B cell (primary cell): Measurements from ENCODE around the gene CTSA. TPM values are rescaled to one million over a fixed set of nuclear protein-coding genes. Genes with fewer than 3 reads are reported as not detected.

Source experiments
- ATAC-seq: fragments of 200-7000 bp; cut with Tn5 transposase; one replicate; pipeline ENCODE4 v1.10.0; 2021; ENCODE audit warnings: low read depth, mild to moderate bottlenecking, moderate number of reproducible peaks, moderate library complexity
- CTCF ChIA-PET: fragments of 350-600 bp; sonication (Branson Sonifier 250); formaldehyde crosslinking; loops from one replicate; lab custom pipeline; 2021; ENCODE audit warnings: antibody characterized with exemption, inconsistent platforms; lab: Charles Lee
- POLR2A ChIA-PET: fragments of 350-600 bp; sonication (Branson Sonifier 250); formaldehyde crosslinking; loops from one replicate; lab custom pipeline; 2021; ENCODE audit warnings: antibody characterized with exemption; lab: Charles Lee
- DNase-seq: peaks from one replicate; pipeline ENCODE4 v3.0.0; 2013
- H2AFZ ChIP-seq: 2 replicates; pipeline ENCODE4 v1.6.1; 2012; ENCODE audit warnings: mild to moderate bottlenecking, low read depth, low read length; ENCODE audit not compliant: insufficient read depth, poor library complexity, severe bottlenecking
- H3K27ac ChIP-seq, 2 donors: 1 replicate in 1 of 2; 2 replicates in 1 of 2; pipeline ENCODE4 v1.5.1; 2012 to 2013; ENCODE audit warnings: low read length in 2 of 2, mild to moderate bottlenecking in 2 of 2, moderate library complexity in 1 of 2
- H3K27me3 ChIP-seq, 4 experiments: fragments of 200-600 bp in 1 of 4; sonication (generic) in 1 of 4; replicated peaks in 1 of 4; 1 replicate in 2 of 4; 2 replicates in 2 of 4; pipeline versions ENCODE4 v1.6.1 to v1.7.0; 2013 to 2016; ENCODE audit warnings: low read length in 3 of 4, mild to moderate bottlenecking in 2 of 4, mixed read lengths in 1 of 4, moderate library complexity in 1 of 4; ENCODE audit not compliant: insufficient read depth in 4 of 4, control insufficient read depth in 3 of 4; ENCODE audit errors: control extremely low read depth in 1 of 4
- H3K36me3 ChIP-seq, 2 experiments: replicated peaks in 1 of 2; 1 replicate in 1 of 2; 2 replicates in 1 of 2; pipeline versions ENCODE4 v1.6.1 to v1.7.1; 2013; ENCODE audit warnings: low read length in 1 of 2; ENCODE audit not compliant: insufficient read depth in 2 of 2, control insufficient read depth in 1 of 2; ENCODE audit errors: control extremely low read depth in 1 of 2, extremely low read depth in 1 of 2
- H3K4me1 ChIP-seq, 2 donors: fragments of 200-600 bp in 1 of 2; sonication (generic) in 1 of 2; 1 replicate in 1 of 2; 2 replicates in 1 of 2; pipeline versions ENCODE4 v1.5.1 to v1.6.1; 2013 to 2017; ENCODE audit warnings: low read length in 2 of 2; ENCODE audit not compliant: control insufficient read depth in 2 of 2, insufficient read depth in 2 of 2
- H3K4me2 ChIP-seq: replicated peaks from 2 replicates; pipeline ENCODE3; 2012; ENCODE audit warnings: mild to moderate bottlenecking, low read depth, low read length; ENCODE audit not compliant: poor library complexity, severe bottlenecking
- H3K4me3 ChIP-seq, 5 experiments: fragments of 200-600 bp in 1 of 5; sonication (generic) in 1 of 5; 1 replicate in 3 of 5; 2 replicates in 2 of 5; pipeline versions ENCODE4 v1.5.1 to v1.7.0; 2011 to 2016; ENCODE audit warnings: low read length in 4 of 5, mild to moderate bottlenecking in 4 of 5, low read depth in 2 of 5, control low read depth in 1 of 5, moderate library complexity in 1 of 5; ENCODE audit not compliant: insufficient read depth in 1 of 5; ENCODE audit errors: control extremely low read depth in 1 of 5, extremely low read depth in 1 of 5
- H3K79me2 ChIP-seq: fragments of 200-600 bp; sonication (generic); one replicate; pipeline ENCODE4 v1.6.0; 2016; ENCODE audit warnings: low read length; ENCODE audit not compliant: control insufficient read depth, insufficient read depth
- H3K9ac ChIP-seq: fragments of 200-600 bp; sonication (generic); 2 replicates; pipeline ENCODE4 v1.6.1; 2017; ENCODE audit warnings: mild to moderate bottlenecking, low read length, moderate library complexity
- H3K9me3 ChIP-seq, 3 donors: one replicate each; pipeline versions ENCODE4 v1.6.1 to v1.7.1; 2013; ENCODE audit warnings: low read length in 2 of 3; ENCODE audit not compliant: control insufficient read depth in 2 of 3, insufficient read depth in 1 of 3; ENCODE audit errors: control extremely low read depth in 1 of 3
- H4K20me1 ChIP-seq: 2 replicates; pipeline ENCODE4 v1.6.0; 2012; ENCODE audit warnings: mild to moderate bottlenecking, low read length; ENCODE audit not compliant: insufficient read depth, control insufficient read depth, poor library complexity, severe bottlenecking
- H3K27ac Mint-ChIP-seq: one replicate; pipeline ENCODE4 v1.8.0; 2021; ENCODE audit warnings: mixed read lengths
- H3K27me3 Mint-ChIP-seq: one replicate; pipeline ENCODE4 v1.8.0; 2021; ENCODE audit warnings: mixed read lengths
- H3K4me1 Mint-ChIP-seq: one replicate; pipeline ENCODE4 v1.8.0; 2021; ENCODE audit warnings: mixed read lengths
- H3K4me3 Mint-ChIP-seq: one replicate; pipeline ENCODE4 v1.8.0; 2021; ENCODE audit warnings: mixed read lengths
- H3K9me3 Mint-ChIP-seq: one replicate; pipeline ENCODE4 v1.8.0; 2022; ENCODE audit warnings: mixed read lengths; ENCODE audit not compliant: insufficient read depth
- CTCF ChIP-seq: fragments of 200-600 bp; IDR thresholded peaks from one replicate; pipeline ENCODE4 v1.8.0; 2022; ENCODE audit warnings: antibody characterized with exemption, mild to moderate bottlenecking
- EZH2 ChIP-seq: IDR thresholded peaks from 2 replicates; pipeline ENCODE4 v1.6.1; 2012; ENCODE audit warnings: borderline replicate concordance, low read depth, mild to moderate bottlenecking, moderate library complexity, low read length; ENCODE audit not compliant: insufficient read depth, poor library complexity, severe bottlenecking
- WGBS: methylation state at CpG from one replicate; pipeline ENCODE4 v1.1.5; 2013; ENCODE audit warnings: missing lambda C conversion rate; ENCODE audit not compliant: insufficient coverage; 5-methylcytosine and 5-hydroxymethylcytosine counted together
- intact Hi-C: fragments of 100-400 bp; cut with micrococcal nuclease; formaldehyde crosslinking; loops from one replicate; pipeline ENCODE4 v1.10.0; 2022
- polyA plus RNA-seq: library from polyadenylated mRNA; depleted of rRNA; stranded (reverse); fragments of >200 nt; gene quantifications from 2 replicates; pipeline ENCODE4 v1.2.3, GENCODE V29; 2012
- total RNA-seq, 2 donors: library from RNA; stranded (reverse); fragments of 120-200 nt in 1 of 2; gene quantifications; 1 replicate in 1 of 2; 2 replicates in 1 of 2; pipeline versions ENCODE4 v1.2.3 to v1.2.4, GENCODE V29; 2013 to 2022

Gene CTSA
- total and polyA plus RNA-seq, 2 donors (not counting 1 experiment from before 2014, with no cell fraction given) = 100 to 107 TPM

GRCh38 chr20:45908084-45908483, 16.9 kb downstream of the CTSA start:
- peaks cover 6% of the 10 kb centered on the region for H3K27me3 Mint-ChIP-seq
- peaks cover 23% of the 10 kb centered on the region for H3K4me1 Mint-ChIP-seq
- Histone ChIP-seq H3K9me3 (peaks cover 0 to 11% (median 0%) of the 10 kb centered on the region in 3 donors), H3K9ac (no peak overlapping the region), H3K79me2 (no peaks in the 10 kb centered on the region), H4K20me1 (no peaks in the 10 kb centered on the region), H3K27me3 (peaks cover 0 to 15% (median 6%) of the 10 kb centered on the region in 4 experiments), H3K4me1 (peaks cover 14 to 22% of the 10 kb centered on the region in 2 donors), H2AFZ (no peak overlapping the region), H3K4me3 (no peak overlapping the region), H3K4me2 (no peak overlapping the region), H3K36me3 (no peaks in the 10 kb centered on the region), H3K27ac (no peak overlapping the region)
- peak overlapping the region; percentile 46 for H3K27ac Mint-ChIP-seq
- ChIA-PET CTCF (no interaction called here), POLR2A (no interaction called here)
- WGBS = 96% methylated on average over 2 of the region's 2 CpGs
- DNase-seq (no peak), ATAC-seq (no peak)
- no peak overlapping the region for H3K4me3 Mint-ChIP-seq
- intact Hi-C loops = no loop called here
- H3K9me3 Mint-ChIP-seq = no peaks in the 10 kb centered on the region
- TF ChIP-seq EZH2 (no peak), CTCF (no peak)

DNA sequence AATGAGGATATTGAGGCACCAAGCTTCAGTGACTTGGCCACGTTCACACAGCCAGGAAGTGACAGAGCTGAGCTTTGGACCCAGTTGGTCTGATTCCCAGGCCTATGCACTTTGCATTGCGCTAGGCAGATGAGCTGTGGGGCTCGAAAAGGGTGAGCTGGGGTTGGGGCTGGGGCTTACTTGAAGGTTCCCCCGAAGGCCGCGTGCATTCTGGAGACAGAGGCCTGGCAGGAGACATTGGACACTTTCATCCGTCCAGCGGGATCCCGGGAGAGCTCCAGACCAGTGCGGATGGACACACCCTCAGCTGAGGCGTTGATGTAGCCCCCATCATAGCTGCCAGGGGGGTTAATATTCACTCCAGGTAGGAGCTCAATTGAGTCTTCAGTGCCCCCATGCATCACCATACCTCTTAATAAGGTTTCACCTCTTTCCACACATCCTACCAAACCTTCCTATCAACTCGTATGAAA, 18.2 kb downstream of the CTSA start:
- H3K4me3 Mint-ChIP-seq = no peak overlapping the region
- intact Hi-C loops = no loop called here
- Histone ChIP-seq H3K79me2 (no peaks in the 10 kb centered on the region), H3K4me1 (peaks cover 14 to 22% of the 10 kb centered on the region in 2 donors), H3K4me3 (no peak overlapping the region), H4K20me1 (no peaks in the 10 kb centered on the region), H3K4me2 (no peak overlapping the region), H3K36me3 (no peaks in the 10 kb centered on the region), H3K9ac (no peak overlapping the region), H3K27me3 (peaks cover 0 to 15% (median 7%) of the 10 kb centered on the region in 4 experiments), H3K9me3 (peaks cover 0 to 11% (median 0%) of the 10 kb centered on the region in 3 donors), H3K27ac (no peak overlapping the region), H2AFZ (no peak overlapping the region)
- ATAC-seq (no peak), DNase-seq (no peak)
- peaks cover 20% of the 10 kb centered on the region for H3K4me1 Mint-ChIP-seq
- no peaks in the 10 kb centered on the region for H3K9me3 Mint-ChIP-seq
- CTCF ChIA-PET = interaction anchor here (1.3 to 1.7 kb wide), 2 partner anchors 20 to 53 kb away, joined by 3 to 8 read pairs; no protein-coding TSS in a partner anchor
- peak overlapping the region; percentile 15 for H3K27ac Mint-ChIP-seq
- POLR2A ChIA-PET = interaction anchor here (0.6 to 3.8 kb wide), 7 partner anchors 10 to 48 kb away, joined by 3 to 21 read pairs (median 4); partner anchors contain the start of genes CTSA, NEURL2 and PCIF1
- peaks cover 7% of the 10 kb centered on the region for H3K27me3 Mint-ChIP-seq
- 98% methylated on average over 10 of the region's 12 CpGs for WGBS
- no peak for TF ChIP-seq EZH2
- no peak for TF ChIP-seq CTCF
